Astrocyte of the cerebellum (primary cell): ENCODE measurements around the gene FMR1.

Experiments used
- DNase-seq: peaks from one replicate; pipeline ENCODE4 v3.0.0-alpha.2; 2011; ENCODE audit warnings: low read depth
- H3K4me3 ChIP-seq: 2 replicates; pipeline ENCODE4 v1.5.1; 2011; ENCODE audit warnings: mild to moderate bottlenecking, low read depth, low read length, moderate library complexity
- in situ Hi-C: cut with HindIII; loops from 2 replicates; pipeline ENCODE4 v1.10.0; 2017; ENCODE audit warnings: low sequenced_read_pairs
- TF ChIP-seq, protein P1 (sequence below): IDR thresholded peaks from 2 replicates; pipeline ENCODE4 v1.5.1; 2012; ENCODE audit warnings: low read length, low read depth, moderate library complexity, mild to moderate bottlenecking; ENCODE audit errors: missing control alignments

FMR1 gene

DNA sequence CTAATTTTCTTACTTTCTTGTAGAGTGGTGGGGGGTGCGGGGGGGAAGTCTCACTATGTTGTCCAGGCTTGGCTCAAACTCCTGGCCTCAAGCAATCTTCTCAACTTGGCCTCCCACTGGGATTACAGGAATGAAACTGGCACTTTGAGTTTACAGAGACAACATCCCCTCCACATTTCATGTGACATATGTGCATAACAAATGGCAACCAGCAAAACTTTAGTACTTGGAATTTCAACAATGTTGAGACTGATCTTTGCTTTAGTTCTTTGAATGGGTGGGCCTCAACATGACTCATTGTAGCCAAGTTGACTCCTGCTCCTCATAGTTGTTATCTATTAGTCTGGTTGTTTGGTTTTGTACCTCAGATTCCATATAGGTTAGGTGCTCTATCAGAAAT is 11.4 kb upstream of the FMR1 start:
- in situ Hi-C loops, result no loop called here
- no peak for DNase-seq
- H3K4me3 ChIP-seq, result no peak overlapping the region
- TF ChIP-seq, protein P1, sequence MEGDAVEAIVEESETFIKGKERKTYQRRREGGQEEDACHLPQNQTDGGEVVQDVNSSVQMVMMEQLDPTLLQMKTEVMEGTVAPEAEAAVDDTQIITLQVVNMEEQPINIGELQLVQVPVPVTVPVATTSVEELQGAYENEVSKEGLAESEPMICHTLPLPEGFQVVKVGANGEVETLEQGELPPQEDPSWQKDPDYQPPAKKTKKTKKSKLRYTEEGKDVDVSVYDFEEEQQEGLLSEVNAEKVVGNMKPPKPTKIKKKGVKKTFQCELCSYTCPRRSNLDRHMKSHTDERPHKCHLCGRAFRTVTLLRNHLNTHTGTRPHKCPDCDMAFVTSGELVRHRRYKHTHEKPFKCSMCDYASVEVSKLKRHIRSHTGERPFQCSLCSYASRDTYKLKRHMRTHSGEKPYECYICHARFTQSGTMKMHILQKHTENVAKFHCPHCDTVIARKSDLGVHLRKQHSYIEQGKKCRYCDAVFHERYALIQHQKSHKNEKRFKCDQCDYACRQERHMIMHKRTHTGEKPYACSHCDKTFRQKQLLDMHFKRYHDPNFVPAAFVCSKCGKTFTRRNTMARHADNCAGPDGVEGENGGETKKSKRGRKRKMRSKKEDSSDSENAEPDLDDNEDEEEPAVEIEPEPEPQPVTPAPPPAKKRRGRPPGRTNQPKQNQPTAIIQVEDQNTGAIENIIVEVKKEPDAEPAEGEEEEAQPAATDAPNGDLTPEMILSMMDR, result no peak

DNA sequence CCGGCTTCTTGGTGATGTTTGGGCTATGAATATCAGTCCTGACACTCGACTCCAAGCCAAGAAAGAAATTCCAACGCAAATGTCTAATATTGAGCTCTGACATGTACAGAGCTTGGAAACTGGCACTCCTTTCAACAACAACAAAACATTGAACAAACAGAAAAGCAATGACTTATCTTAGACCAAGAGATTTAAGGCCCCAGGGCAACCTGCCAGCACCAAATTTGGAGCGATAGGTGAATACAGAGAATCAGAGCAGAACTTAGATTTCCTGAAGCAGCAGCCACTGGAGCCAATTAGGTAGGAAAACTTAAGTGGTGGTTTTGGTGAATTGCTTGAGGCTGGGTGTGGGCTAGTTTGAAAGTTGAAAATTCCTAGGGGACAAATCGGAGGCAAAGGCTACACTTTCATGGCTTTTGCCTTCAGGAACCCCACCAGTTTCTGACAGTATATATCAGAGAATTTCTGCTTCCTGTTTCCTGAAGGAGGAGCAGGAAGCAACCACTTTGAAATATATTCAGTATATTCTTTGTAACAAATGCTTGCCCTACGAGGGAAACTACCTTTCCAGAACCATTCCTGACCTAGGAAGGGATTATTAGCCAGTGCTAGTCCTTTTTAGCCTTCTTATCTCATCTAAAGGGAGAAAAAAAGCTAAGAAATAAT is 10.1 kb upstream of the FMR1 start:
- H3K4me3 ChIP-seq, result no peak overlapping the region
- in situ Hi-C loops, result no loop called here
- TF ChIP-seq, protein P1, result no peak
- DNase-seq, result no peak

DNA sequence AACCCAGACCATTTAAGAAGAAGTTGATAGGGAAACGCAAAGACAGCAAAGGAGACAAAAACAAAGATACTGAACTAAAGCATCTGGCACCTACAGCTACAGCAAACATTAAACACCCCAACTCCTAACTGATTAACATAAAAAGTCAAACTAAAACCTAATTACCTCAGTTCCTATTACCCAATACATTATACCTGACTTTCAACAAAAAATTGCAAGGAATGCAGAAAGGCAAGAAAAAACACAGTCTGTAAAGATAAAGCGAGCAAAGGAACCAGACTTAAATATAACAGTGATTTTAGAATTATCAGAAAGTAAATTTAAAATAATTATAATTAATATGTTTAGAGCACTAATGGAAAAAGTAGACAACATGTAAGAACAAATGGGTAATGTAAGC is 9.4 kb upstream of the FMR1 start:
- H3K4me3 ChIP-seq, result no peak overlapping the region
- TF ChIP-seq, protein P1, result no peak
- in situ Hi-C loops, result no loop called here
- no peak for DNase-seq

DNA sequence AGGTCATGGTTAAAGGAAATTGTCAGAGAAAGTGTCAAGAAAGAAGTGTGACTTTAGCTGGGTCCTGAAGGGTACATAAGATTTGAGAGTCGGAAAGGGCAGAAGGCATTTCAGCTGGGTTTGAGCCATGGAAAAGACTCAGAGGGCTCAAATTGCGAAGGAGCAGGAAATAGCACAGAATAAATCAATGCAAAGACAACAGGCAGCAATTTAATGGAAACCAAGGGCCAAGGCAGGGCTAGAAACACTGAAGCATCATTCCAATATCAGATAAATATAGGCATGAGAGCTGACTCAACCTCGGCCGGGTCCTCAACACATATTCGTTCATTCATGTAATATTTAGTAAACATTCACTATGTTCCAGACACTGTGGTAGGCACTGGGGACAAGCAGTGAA is 3.6 kb upstream of the FMR1 start:
- no peak overlapping the region for H3K4me3 ChIP-seq
- TF ChIP-seq, protein P1, result no peak
- DNase-seq, result no peak
- in situ Hi-C loops, result no loop called here

DNA sequence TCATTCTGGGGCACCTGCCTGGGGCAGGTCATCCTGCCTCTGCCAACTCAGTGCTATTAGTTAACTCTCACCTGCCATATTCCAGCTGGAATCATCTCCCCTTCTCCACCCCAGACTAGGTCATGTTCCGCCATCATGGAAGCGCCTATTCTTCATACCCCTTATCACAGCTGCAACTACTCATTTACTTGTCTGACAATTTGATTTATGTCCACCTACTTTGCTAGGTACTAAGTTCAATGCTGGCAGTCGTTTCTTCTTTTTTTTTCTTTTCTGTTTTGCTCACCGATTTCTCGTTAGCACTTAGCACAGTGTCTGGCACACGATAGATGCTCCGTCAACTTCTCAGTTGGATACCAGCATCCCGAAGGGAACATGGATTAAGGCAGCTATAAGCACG is 1.1 kb upstream of the FMR1 start:
- in situ Hi-C loops, result no loop called here
- TF ChIP-seq, protein P1, result no peak
- no peak for DNase-seq
- H3K4me3 ChIP-seq, result no peak overlapping the region

DNA sequence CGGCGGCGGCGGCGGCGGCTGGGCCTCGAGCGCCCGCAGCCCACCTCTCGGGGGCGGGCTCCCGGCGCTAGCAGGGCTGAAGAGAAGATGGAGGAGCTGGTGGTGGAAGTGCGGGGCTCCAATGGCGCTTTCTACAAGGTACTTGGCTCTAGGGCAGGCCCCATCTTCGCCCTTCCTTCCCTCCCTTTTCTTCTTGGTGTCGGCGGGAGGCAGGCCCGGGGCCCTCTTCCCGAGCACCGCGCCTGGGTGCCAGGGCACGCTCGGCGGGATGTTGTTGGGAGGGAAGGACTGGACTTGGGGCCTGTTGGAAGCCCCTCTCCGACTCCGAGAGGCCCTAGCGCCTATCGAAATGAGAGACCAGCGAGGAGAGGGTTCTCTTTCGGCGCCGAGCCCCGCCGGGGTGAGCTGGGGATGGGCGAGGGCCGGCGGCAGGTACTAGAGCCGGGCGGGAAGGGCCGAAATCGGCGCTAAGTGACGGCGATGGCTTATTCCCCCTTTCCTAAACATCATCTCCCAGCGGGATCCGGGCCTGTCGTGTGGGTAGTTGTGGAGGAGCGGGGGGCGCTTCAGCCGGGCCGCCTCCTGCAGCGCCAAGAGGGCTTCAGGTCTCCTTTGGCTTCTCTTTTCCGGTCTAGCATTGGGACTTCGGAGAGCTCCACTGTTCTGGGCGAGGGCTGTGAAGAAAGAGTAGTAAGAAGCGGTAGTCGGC is 528 bp downstream of the FMR1 start:
- H3K4me3 ChIP-seq, result peak overlapping the region; percentile 76
- no peak for DNase-seq
- TF ChIP-seq, protein P1, result no peak
- in situ Hi-C loops, result no loop called here
